LNCaP clone FGC (cell line): ENCODE results near the gene PML.
A peak's percentile ranks its signal among the peaks of the same experiment; 100 is the strongest.

ENCODE experiments used
- DNase-seq: peaks from one replicate; pipeline ENCODE4 v3.0.0-alpha.2; 2011; ENCODE audit warnings: low read depth
- H3K4me3 ChIP-seq: 2 replicates; pipeline ENCODE4 v1.5.1; 2011; ENCODE audit warnings: mild to moderate bottlenecking, low read depth, low read length, control low read depth
- CTCF ChIP-seq: IDR thresholded peaks from 2 replicates; pipeline ENCODE4 v1.5.1; 2012; ENCODE audit warnings: mild to moderate bottlenecking; ENCODE audit not compliant: control insufficient read depth, insufficient read depth; ENCODE audit errors: extremely low read depth

The PML gene

GRCh38 chr15:73994413-73994883 lies at the start of gene PML:
PML (plus strand) TSS chr15:73994716; CDS start chr15:73994813, 97 bp downstream.
- no peak for TF ChIP-seq CTCF
- DNase-seq, result peak; percentile 72
- H3K4me3 ChIP-seq, result peak within 1 kb of the TSS; percentile 91

- DNase-seq, result no peak
- H3K4me3 ChIP-seq, result no peak overlapping the region
- no peak for TF ChIP-seq CTCF
Measured at GRCh38 chr15:73945130-73945508, 49.4 kb upstream of the PML start.

GRCh38 chr15:73946046-73946721 lies 48.3 kb upstream of the PML start:
- no peak overlapping the region for H3K4me3 ChIP-seq
- no peak for TF ChIP-seq CTCF
- no peak for DNase-seq

GRCh38 chr15:73946795-73947370 lies 47.6 kb upstream of the PML start:
- H3K4me3 ChIP-seq, result no peak overlapping the region

GRCh38 chr15:73947651-73948050 lies 46.9 kb upstream of the PML start:
- no peak overlapping the region for H3K4me3 ChIP-seq
- no peak for DNase-seq
- no peak for TF ChIP-seq CTCF

More at GRCh38 chr15:73946795-73947370, 47.6 kb upstream of the PML start:
- DNase-seq, result no peak
- TF ChIP-seq CTCF, result no peak

GRCh38 chr15:73948396-73948795 lies 46.1 kb upstream of the PML start:
- TF ChIP-seq CTCF, result no peak
- no peak overlapping the region for H3K4me3 ChIP-seq
- no peak for DNase-seq
